Esophagus squamous epithelium (tissue), 5 donors: ENCODE measurements around the gene POLN. TPM values are rescaled to one million over a fixed set of nuclear protein-coding genes. Genes with fewer than 3 reads are reported as not detected.
A peak's percentile ranks its signal among the peaks of the same experiment; 100 is the strongest.
"Not testable (repeated sequence)": the region's sequence is repeated elsewhere in the genome, so short reads cannot be mapped to it uniquely, and the experiment has no call there.

ENCODE experiments used
- DNase-seq: peaks from one replicate; lab custom pipeline; 2025; lab: John Stamatoyannopoulos, UW
- H3K27ac ChIP-seq, 4 donors: fragments of 200-600 bp; sonication (generic); one replicate each; pipeline ENCODE4 v1.5.1; 2016 to 2019; ENCODE audit warnings: mild to moderate bottlenecking in 1 of 4
- H3K27me3 ChIP-seq, 4 donors: fragments of 200-600 bp; sonication (generic); 1 replicate in 3 of 4; 2 replicates in 1 of 4; pipeline versions ENCODE4 v1.5.1 to v1.6.0; 2017 to 2021; ENCODE audit warnings: antibody characterized with exemption in 1 of 4
- H3K36me3 ChIP-seq, 3 donors: fragments of 200-600 bp; sonication (generic); one replicate each; pipeline ENCODE4 v1.5.1; 2016 to 2019
- H3K4me1 ChIP-seq, 3 donors: fragments of 200-600 bp; sonication (generic); one replicate each; pipeline ENCODE4 v1.5.1; 2017 to 2019
- H3K4me3 ChIP-seq, 4 donors: fragments of 200-600 bp; sonication (generic); 1 replicate in 3 of 4; 2 replicates in 1 of 4; pipeline ENCODE4 v1.5.1; 2016 to 2019; ENCODE audit warnings: mild to moderate bottlenecking in 2 of 4, moderate library complexity in 1 of 4
- H3K9me3 ChIP-seq, 3 donors: fragments of 200-600 bp; sonication (generic); one replicate each; pipeline ENCODE4 v1.5.1; 2016 to 2019
- CTCF ChIP-seq, 6 experiments: fragments of 450-650 bp in 4 of 6; fragments of 200-600 bp in 2 of 6; sonication (generic) in 2 of 6; IDR thresholded peaks; one replicate each; pipeline ENCODE4 v1.5.1; 2016 to 2019; ENCODE audit warnings: antibody characterized with exemption in 6 of 6, mild to moderate bottlenecking in 4 of 6, moderate library complexity in 4 of 6
- POLR2A ChIP-seq, 4 donors: fragments of 450-650 bp; IDR thresholded peaks; one replicate each; pipeline ENCODE4 v1.6.1; 2017; ENCODE audit warnings: antibody characterized with exemption in 4 of 4, mild to moderate bottlenecking in 4 of 4, moderate library complexity in 3 of 4
- WGBS, 2 donors: methylation state at CpG; one replicate each; pipeline ENCODE4 v1.1.5; 2018; 5-methylcytosine and 5-hydroxymethylcytosine counted together
- intact Hi-C: fragments of 100-400 bp; cut with DNase I; formaldehyde crosslinking; loops from one replicate; pipeline ENCODE4 v1.15.0; 2022
- total RNA-seq, 4 donors: library from RNA; depleted of rRNA; stranded (reverse); fragments of >200 nt; gene quantifications; one replicate each; pipeline ENCODE4 v1.1.0, GENCODE V29; 2016
- donor health status: DM: yes; HTN: yes; CAD: no.

POLN gene
- total RNA-seq, 4 donors from 2014 or later, result 0.19 to 1.5 (median 1.2) TPM

- no peak for DNase-seq
- TF ChIP-seq CTCF (IDR thresholded peaks at IDR 0.05) (peak; percentile 66 to 88 (median 74)), POLR2A (IDR thresholded peaks at IDR 0.05) (no peak)
- Histone ChIP-seq H3K4me3 (no peak overlapping the region), H3K36me3 (peaks cover 0 to 25% (median 0%) of the 10 kb centered on the region in 3 donors), H3K9me3 (no peaks in the 10 kb centered on the region), H3K27me3 (no peaks in the 10 kb centered on the region), H3K4me1 (peaks cover 0 to 8% (median 0%) of the 10 kb centered on the region in 3 donors), H3K27ac (no peak overlapping the region)
- WGBS, 2 donors, result 8 to 12% methylated on average over 10 of the region's 10 CpGs
- intact Hi-C loops, result loop anchor here (10.0 kb wide), 1 partner anchor 225 kb away; no protein-coding TSS in a partner anchor
Observed at GRCh38 chr4:2220016-2220630, 21.8 kb downstream of the POLN start.

GRCh38 chr4:2219233-2219760, 22.6 kb downstream of the POLN start:
- Histone ChIP-seq H3K9me3 (no peaks in the 10 kb centered on the region), H3K4me3 (no peak overlapping the region), H3K36me3 (peaks cover 0 to 18% (median 0%) of the 10 kb centered on the region in 3 donors), H3K27me3 (no peaks in the 10 kb centered on the region), H3K4me1 (peaks cover 0 to 8% (median 0%) of the 10 kb centered on the region in 3 donors), H3K27ac (no peak overlapping the region)
- no peak for DNase-seq
- no peak for TF ChIP-seq POLR2A (IDR thresholded peaks at IDR 0.05)
- no peak for TF ChIP-seq CTCF (IDR thresholded peaks at IDR 0.05)
- intact Hi-C loops, result no loop called here
- WGBS, 2 donors, result 85 to 89% methylated on average over 6 of the region's 6 CpGs

GRCh38 chr4:2218436-2218835, 23.5 kb downstream of the POLN start:
- Histone ChIP-seq H3K27ac (no peak overlapping the region), H3K4me3 (no peak overlapping the region), H3K27me3 (no peaks in the 10 kb centered on the region), H3K4me1 (peaks cover 0 to 8% (median 0%) of the 10 kb centered on the region in 3 donors), H3K9me3 (no peaks in the 10 kb centered on the region), H3K36me3 (peaks cover 0 to 15% (median 0%) of the 10 kb centered on the region in 3 donors)
- no peak for DNase-seq
- WGBS, 2 donors, result 67 to 100% methylated on average over 1 of the region's 1 CpG
- intact Hi-C loops, result no loop called here
- TF ChIP-seq POLR2A (IDR thresholded peaks at IDR 0.05) (no peak), CTCF (IDR thresholded peaks at IDR 0.05) (no peak)

GRCh38 chr4:2217726-2218125, 24.2 kb downstream of the POLN start:
- intact Hi-C loops, result no loop called here
- Histone ChIP-seq H3K9me3 (no peaks in the 10 kb centered on the region), H3K36me3 (peaks cover 0 to 8% (median 0%) of the 10 kb centered on the region in 3 donors), H3K27ac (no peak overlapping the region), H3K4me3 (no peak overlapping the region), H3K4me1 (peaks cover 0 to 8% (median 0%) of the 10 kb centered on the region in 3 donors), H3K27me3 (no peaks in the 10 kb centered on the region)
- 27 to 47% methylated on average over 3 of the region's 3 CpGs for WGBS, 2 donors
- DNase-seq, result no peak
- TF ChIP-seq CTCF (IDR thresholded peaks at IDR 0.05) (no peak), POLR2A (IDR thresholded peaks at IDR 0.05) (no peak)

GRCh38 chr4:2212831-2213230, 29.1 kb downstream of the POLN start:
- intact Hi-C loops, result no loop called here
- 56 to 75% methylated on average over 1 of the region's 1 CpG for WGBS, 2 donors

GRCh38 chr4:2202789-2203188, 39.1 kb downstream of the POLN start:
- H3K27me3 ChIP-seq, intact Hi-C loops, H3K4me1 ChIP-seq: not testable (repeated sequence)

More at GRCh38 chr4:2212831-2213230, 29.1 kb downstream of the POLN start:
- Histone ChIP-seq H3K27me3 (no peaks in the 10 kb centered on the region), H3K36me3 (no peaks in the 10 kb centered on the region), H3K9me3 (no peaks in the 10 kb centered on the region), H3K4me3 (no peak overlapping the region), H3K4me1 (no peaks in the 10 kb centered on the region), H3K27ac (no peak overlapping the region)
- DNase-seq, result no peak
- no peak for TF ChIP-seq POLR2A (IDR thresholded peaks at IDR 0.05)
- no peak for TF ChIP-seq CTCF (IDR thresholded peaks at IDR 0.05)

More at GRCh38 chr4:2202789-2203188, 39.1 kb downstream of the POLN start:
- not testable (repeated sequence) for H3K4me3 ChIP-seq, H3K27ac ChIP-seq, DNase-seq, H3K36me3 ChIP-seq, H3K9me3 ChIP-seq
- 94 to 100% methylated on average over 1 of the region's 1 CpG for WGBS, 2 donors
